BLaER1 treated with 17β-estradiol and CSF1 and Interleukin-3, amounts not matched to agents 10 nM and 100 nM (cell line): ENCODE measurements around the gene UBE2G1.

Experiments
- H3K27ac ChIP-seq, 11 experiments: shearing (Covaris generic); formaldehyde crosslinking; 2 replicates each; pipeline ENCODE4 v1.8.1; 2022
- H3K27me3 ChIP-seq, 11 experiments: shearing (Covaris generic); formaldehyde crosslinking; 2 replicates each; pipeline ENCODE4 v1.8.1; 2022
- H3K36me3 ChIP-seq, 11 experiments: shearing (Covaris generic); formaldehyde crosslinking; 2 replicates each; pipeline ENCODE4 v1.8.1; 2022
- H3K4me1 ChIP-seq, 10 experiments: shearing (Covaris generic); formaldehyde crosslinking; 2 replicates each; pipeline ENCODE4 v1.8.1; 2022
- H3K4me2 ChIP-seq, 11 experiments: shearing (Covaris generic); formaldehyde crosslinking; 2 replicates each; pipeline ENCODE4 v1.8.1; 2022
- H3K4me3 ChIP-seq, 10 experiments: shearing (Covaris generic); formaldehyde crosslinking; 2 replicates each; pipeline ENCODE4 v1.8.1; 2022
- H3K9ac ChIP-seq, 11 experiments: shearing (Covaris generic); formaldehyde crosslinking; 2 replicates each; pipeline ENCODE4 v1.8.1; 2022
- H3K9me3 ChIP-seq, 11 experiments: shearing (Covaris generic); formaldehyde crosslinking; replicated peaks in 1 of 11; 2 replicates each; pipeline ENCODE4 v1.8.1; 2022
- H4K20me1 ChIP-seq, 11 experiments: shearing (Covaris generic); formaldehyde crosslinking; 2 replicates each; pipeline ENCODE4 v1.8.1; 2022
- Cebpa-rat ChIP-seq, 11 experiments: shearing (Covaris generic); IDR thresholded peaks; 2 replicates each; pipeline ENCODE4 v1.8.1; 2022

Gene UBE2G1

DNA sequence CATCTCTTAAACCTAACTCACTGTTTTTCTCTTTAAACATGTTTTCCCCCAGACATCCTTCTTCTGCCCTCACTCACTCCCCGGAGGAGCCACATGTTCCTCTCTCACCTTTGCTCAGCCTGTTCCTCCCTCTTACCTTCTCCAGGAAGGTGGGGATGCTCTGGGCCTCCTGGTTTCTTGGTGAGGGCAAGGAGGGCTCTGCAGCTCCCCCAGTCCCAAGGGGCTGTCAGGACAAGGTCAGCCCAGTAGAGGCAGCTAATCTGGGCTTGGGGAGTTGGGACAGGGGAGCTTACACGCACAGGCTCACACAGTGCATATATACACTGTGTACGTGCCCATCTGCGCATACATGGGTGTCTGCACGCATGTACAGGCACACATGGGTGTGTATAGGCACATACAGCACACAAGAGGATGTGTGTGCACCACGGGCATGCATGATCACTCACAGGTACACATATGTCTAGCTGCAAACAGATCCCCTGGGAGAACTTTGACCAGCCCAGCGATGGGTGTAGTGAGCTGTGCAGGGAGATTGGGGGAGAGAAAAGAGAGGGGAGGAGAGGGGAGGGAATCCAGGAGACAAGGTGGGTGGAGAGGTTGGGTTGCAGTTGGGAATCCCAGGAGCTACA is 38.7 kb upstream of the UBE2G1 start:
- no peaks in the 10 kb centered on the region for H3K9me3 ChIP-seq
- H3K9ac ChIP-seq: no peak overlapping the region
- no peaks in the 10 kb centered on the region for H3K36me3 ChIP-seq
- no peak overlapping the region for H3K4me3 ChIP-seq
- peak overlapping the region in 2 of 11 experiments; percentile 7 to 8; a peak in 1 of 22 replicates for H3K4me2 ChIP-seq
- H3K4me1 ChIP-seq: peaks cover 0 to 14% (median 2%) of the 10 kb centered on the region in 10 experiments; a peak in 5 of 20 replicates
- TF ChIP-seq Cebpa-rat (IDR thresholded peaks at IDR 0.05): no peak
- no peak overlapping the region for H3K27ac ChIP-seq
- peaks cover 0 to 2% (median 0%) of the 10 kb centered on the region in 11 experiments; a peak in 1 of 22 replicates for H4K20me1 ChIP-seq
- H3K27me3 ChIP-seq: no peaks in the 10 kb centered on the region

DNA sequence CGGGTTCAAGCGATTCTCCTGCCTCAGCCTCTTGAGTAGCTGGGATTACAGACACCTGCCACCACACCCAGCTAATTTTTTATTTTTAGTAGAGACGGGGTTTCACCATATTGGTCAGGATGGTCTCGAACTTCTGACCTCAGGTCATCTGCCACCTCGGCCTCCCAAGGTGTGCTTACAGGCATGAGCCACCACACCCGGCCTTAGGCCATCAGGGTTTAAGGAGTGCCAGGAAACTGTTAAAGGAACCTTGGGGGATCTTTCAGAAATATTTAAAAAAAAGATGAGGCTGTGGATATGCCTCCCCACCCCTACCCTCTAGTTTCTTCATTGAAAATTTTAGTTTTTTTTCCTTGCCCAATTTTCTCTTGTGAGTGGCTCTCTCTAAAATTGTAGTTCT is 31.4 kb upstream of the UBE2G1 start:
- no peak for TF ChIP-seq Cebpa-rat (IDR thresholded peaks at IDR 0.05)
- Histone ChIP-seq H3K9ac (no peak overlapping the region), H3K36me3 (no peaks in the 10 kb centered on the region), H3K4me2 (no peak overlapping the region), H4K20me1 (no peaks in the 10 kb centered on the region; a peak in 1 of 22 replicates), H3K4me1 (peaks cover 7 to 15% (median 11%) of the 10 kb centered on the region in 10 experiments; a peak in 17 of 20 replicates), H3K9me3 (no peaks in the 10 kb centered on the region), H3K27ac (no peak overlapping the region), H3K4me3 (no peak overlapping the region), H3K27me3 (no peaks in the 10 kb centered on the region)

- Histone ChIP-seq H3K9ac (no peak overlapping the region), H3K36me3 (no peaks in the 10 kb centered on the region), H3K27me3 (no peaks in the 10 kb centered on the region), H3K4me1 (peaks cover 7 to 15% (median 11%) of the 10 kb centered on the region in 10 experiments; a peak in 17 of 20 replicates), H4K20me1 (no peaks in the 10 kb centered on the region; a peak in 1 of 22 replicates), H3K9me3 (no peaks in the 10 kb centered on the region), H3K27ac (0 out of 22 replicates have a peak overlapping the region, but pooled peaks of 1 of the 11 experiments have one; percentile 25), H3K4me3 (no peak overlapping the region), H3K4me2 (peak overlapping the region in 6 of 11 experiments; percentile 34 to 51 (median 42); a peak in 5 of 22 replicates)
- TF ChIP-seq Cebpa-rat (IDR thresholded peaks at IDR 0.05): no peak
Observed at GRCh38 chr17:4395111-4395478, 28.6 kb upstream of the UBE2G1 start.

DNA sequence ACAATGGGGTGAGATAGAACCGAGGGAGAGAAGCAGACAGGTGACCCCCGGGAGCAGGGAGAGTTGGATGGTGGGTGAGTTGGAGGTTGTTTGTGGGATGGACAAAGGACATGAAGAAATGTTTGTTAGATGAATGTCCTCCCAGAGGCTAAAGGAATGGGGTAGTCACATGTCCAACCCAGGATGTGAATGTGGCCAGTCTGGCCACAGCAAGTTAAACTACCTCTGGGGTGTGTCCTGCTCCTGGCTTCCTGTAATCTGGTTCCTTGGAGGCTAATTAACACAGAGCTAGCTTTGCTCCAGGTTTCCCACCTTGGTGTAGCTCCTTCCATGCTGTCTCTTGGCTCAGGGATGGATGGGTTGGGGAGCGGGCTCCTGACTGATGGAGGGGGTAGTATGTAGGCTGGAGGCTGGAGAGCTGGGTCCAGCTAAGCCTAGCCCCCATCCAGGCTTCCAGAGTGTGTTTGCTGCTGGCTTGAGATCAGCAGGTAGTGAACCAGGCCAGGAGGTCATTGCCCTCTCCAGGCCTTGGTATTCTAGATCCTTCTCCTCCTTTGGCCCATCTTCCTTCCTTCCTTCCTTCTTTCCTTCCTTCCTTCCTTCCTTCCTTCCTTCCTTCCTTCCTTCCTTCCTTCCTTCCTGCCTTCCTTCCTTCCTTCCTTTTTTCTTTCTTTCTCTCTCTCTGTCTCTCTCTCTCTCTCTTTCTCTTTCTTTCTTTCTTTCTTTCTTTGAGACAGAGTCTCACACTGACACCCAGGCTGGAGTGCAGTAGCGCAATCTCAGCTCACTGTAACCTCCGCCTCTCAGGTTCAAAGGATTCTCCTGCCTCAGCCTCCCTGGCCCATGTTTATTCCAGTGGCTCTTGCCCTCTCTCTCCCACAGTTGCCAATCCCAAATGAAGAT is 28.0 kb upstream of the UBE2G1 start:
- no peaks in the 10 kb centered on the region for H3K27me3 ChIP-seq
- no peak overlapping the region for H3K9ac ChIP-seq
- no peak overlapping the region for H3K4me3 ChIP-seq

GRCh38 chr17:4393806-4394205 is 27.3 kb upstream of the UBE2G1 start:
- H3K9me3 ChIP-seq: no peaks in the 10 kb centered on the region
- TF ChIP-seq Cebpa-rat (IDR thresholded peaks at IDR 0.05): no peak
- H3K36me3 ChIP-seq: no peaks in the 10 kb centered on the region
- H3K4me1 ChIP-seq: peaks cover 7 to 15% (median 11%) of the 10 kb centered on the region in 10 experiments; a peak in 17 of 20 replicates
- no peaks in the 10 kb centered on the region; a peak in 1 of 22 replicates for H4K20me1 ChIP-seq
- peak overlapping the region in 5 of 11 experiments; percentile 21 to 51 (median 35); a peak in 2 of 22 replicates for H3K4me2 ChIP-seq
- no peak overlapping the region for H3K4me3 ChIP-seq
- H3K27me3 ChIP-seq: no peaks in the 10 kb centered on the region
- no peak overlapping the region for H3K27ac ChIP-seq
- H3K9ac ChIP-seq: no peak overlapping the region

More for the DNA sequence above, 28.0 kb upstream of the UBE2G1 start:
- H3K36me3 ChIP-seq: no peaks in the 10 kb centered on the region
- H3K9me3 ChIP-seq: no peaks in the 10 kb centered on the region
- H3K4me2 ChIP-seq: peak overlapping the region in 10 of 11 experiments; percentile 11 to 51 (median 34); a peak in 16 of 22 replicates
- no peak for TF ChIP-seq Cebpa-rat (IDR thresholded peaks at IDR 0.05)
- no peaks in the 10 kb centered on the region; a peak in 1 of 22 replicates for H4K20me1 ChIP-seq
- peaks cover 7 to 15% (median 11%) of the 10 kb centered on the region in 10 experiments; a peak in 17 of 20 replicates for H3K4me1 ChIP-seq
- H3K27ac ChIP-seq: peak overlapping the region in 1 of 11 experiments; percentile 25; a peak in 2 of 22 replicates

- no peak overlapping the region for H3K4me3 ChIP-seq
- no peak overlapping the region for H3K4me2 ChIP-seq
- no peak overlapping the region for H3K9ac ChIP-seq
- peaks cover 0 to 3% (median under 1%) of the 10 kb centered on the region in 10 experiments; a peak in 6 of 20 replicates for H3K4me1 ChIP-seq
- H3K9me3 ChIP-seq: no peaks in the 10 kb centered on the region
- H3K27ac ChIP-seq: no peak overlapping the region
- H3K36me3 ChIP-seq: no peaks in the 10 kb centered on the region
- no peak for TF ChIP-seq Cebpa-rat (IDR thresholded peaks at IDR 0.05)
- no peaks in the 10 kb centered on the region for H3K27me3 ChIP-seq
- no peaks in the 10 kb centered on the region for H4K20me1 ChIP-seq
Observed at GRCh38 chr17:4389079-4389478, 22.6 kb upstream of the UBE2G1 start.

DNA sequence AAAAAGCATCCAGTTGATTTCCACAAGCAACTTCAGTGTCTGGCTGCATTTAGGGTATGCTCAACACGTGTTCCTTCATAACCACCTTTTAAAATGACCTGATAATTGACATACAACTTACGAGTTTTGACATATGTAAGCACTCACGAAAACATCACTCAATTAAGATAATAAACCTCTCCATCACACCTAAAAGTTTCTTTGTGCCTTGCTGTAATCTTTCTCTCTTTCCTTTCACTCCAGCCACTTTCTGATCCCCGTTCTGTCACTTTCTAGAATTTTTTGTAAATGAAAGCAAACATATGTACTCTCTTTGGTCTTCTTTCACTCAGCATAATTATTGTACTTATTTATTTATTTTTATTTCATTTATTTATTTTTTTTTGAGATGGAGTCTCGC is 20.7 kb upstream of the UBE2G1 start:
- H3K27me3 ChIP-seq: no peaks in the 10 kb centered on the region
- H3K4me2 ChIP-seq: no peak overlapping the region
- H4K20me1 ChIP-seq: no peaks in the 10 kb centered on the region
- H3K36me3 ChIP-seq: no peaks in the 10 kb centered on the region
- H3K4me1 ChIP-seq: no peaks in the 10 kb centered on the region
- TF ChIP-seq Cebpa-rat (IDR thresholded peaks at IDR 0.05): no peak
- no peak overlapping the region for H3K4me3 ChIP-seq
- no peak overlapping the region for H3K27ac ChIP-seq
- H3K9me3 ChIP-seq: no peaks in the 10 kb centered on the region
- H3K9ac ChIP-seq: no peak overlapping the region

- Histone ChIP-seq H4K20me1 (peaks cover 0 to 5% (median 0%) of the 10 kb centered on the region in 11 experiments; a peak in 1 of 22 replicates), H3K4me3 (no peak overlapping the region), H3K4me2 (no peak overlapping the region), H3K9ac (no peak overlapping the region), H3K4me1 (peaks cover 0 to 5% (median 1%) of the 10 kb centered on the region in 10 experiments; a peak in 2 of 20 replicates), H3K36me3 (no peaks in the 10 kb centered on the region), H3K9me3 (no peaks in the 10 kb centered on the region), H3K27ac (no peak overlapping the region), H3K27me3 (no peaks in the 10 kb centered on the region)
- TF ChIP-seq Cebpa-rat (IDR thresholded peaks at IDR 0.05): no peak
Observed at GRCh38 chr17:4386406-4386805, 19.9 kb upstream of the UBE2G1 start.
